Stimulated activated naive CD8-positive, alpha-beta T cell treated with anti-CD3 and anti-CD28 coated beads, Interleukin-15, Interleukin-2, amounts not matched to agents 100 ng/mL and 50 ng/mL, for 24 hours (primary cell): ENCODE measurements around the gene WSCD1.

Experiments used
- H3K27ac Mint-ChIP-seq: one replicate; pipeline ENCODE4 v1.8.0; 2021; ENCODE audit warnings: mild to moderate bottlenecking, mixed read lengths
- H3K27me3 Mint-ChIP-seq: one replicate; pipeline ENCODE4 v1.8.0; 2021; ENCODE audit warnings: mixed read lengths
- H3K36me3 Mint-ChIP-seq: one replicate; pipeline ENCODE4 v1.8.0; 2021; ENCODE audit warnings: low read depth, mixed read lengths
- H3K4me1 Mint-ChIP-seq: one replicate; pipeline ENCODE4 v1.8.0; 2021; ENCODE audit warnings: low read depth, mixed read lengths
- H3K4me3 Mint-ChIP-seq: one replicate; pipeline ENCODE4 v1.8.0; 2021; ENCODE audit warnings: mild to moderate bottlenecking, mixed read lengths
- H3K9me3 Mint-ChIP-seq: one replicate; pipeline ENCODE4 v1.8.0; 2021; ENCODE audit warnings: mixed read lengths

The WSCD1 gene

DNA sequence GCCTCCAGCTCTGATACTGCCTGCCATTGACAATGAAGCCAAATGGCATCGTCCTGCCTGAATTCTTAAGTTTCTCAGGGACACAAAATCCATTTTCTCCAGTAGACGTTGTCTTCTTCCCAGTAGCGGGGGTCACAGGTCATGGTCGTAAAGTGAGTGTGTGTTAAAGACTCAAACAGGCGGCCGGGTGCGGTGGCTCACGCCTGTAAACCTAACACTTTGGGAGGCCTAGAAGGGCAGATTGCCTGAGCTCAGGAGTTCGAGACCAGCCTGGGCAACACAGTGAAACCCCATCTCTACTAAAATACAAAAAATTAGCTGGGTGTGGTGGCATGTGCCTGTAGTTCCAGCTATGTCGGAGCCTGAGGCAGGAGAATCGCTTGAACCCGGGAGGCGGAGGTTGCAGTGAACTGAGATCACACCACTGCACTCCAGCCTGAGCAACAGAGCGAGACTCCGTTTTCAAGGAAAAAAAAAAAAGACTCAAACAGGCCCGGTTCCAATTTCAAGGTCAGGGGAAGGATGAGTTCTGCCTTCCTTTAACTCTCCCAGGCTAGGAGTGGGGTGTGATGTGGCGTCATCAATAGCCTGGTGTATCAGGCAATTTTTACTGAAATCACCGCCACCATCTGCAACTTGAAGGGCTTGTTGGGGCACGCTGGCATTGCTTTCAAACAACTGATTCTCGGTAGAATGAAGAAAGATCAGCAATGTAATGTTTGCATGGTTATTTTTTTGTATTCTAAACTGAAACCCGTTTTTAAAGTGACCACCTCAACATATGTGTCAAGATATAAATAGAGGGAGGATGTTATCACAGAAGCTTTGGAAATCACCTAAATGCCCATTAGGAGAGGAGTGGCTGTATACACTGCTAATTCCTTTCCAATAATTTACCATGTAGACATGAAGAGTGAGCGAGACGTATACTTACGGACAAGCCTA is 91.0 kb downstream of the WSCD1 start:
- H3K27ac Mint-ChIP-seq, result no peak overlapping the region
- no peak overlapping the region for H3K4me3 Mint-ChIP-seq
- no peaks in the 10 kb centered on the region for H3K4me1 Mint-ChIP-seq
- no peaks in the 10 kb centered on the region for H3K27me3 Mint-ChIP-seq
- H3K9me3 Mint-ChIP-seq, result no peaks in the 10 kb centered on the region
- H3K36me3 Mint-ChIP-seq, result no peaks in the 10 kb centered on the region

DNA sequence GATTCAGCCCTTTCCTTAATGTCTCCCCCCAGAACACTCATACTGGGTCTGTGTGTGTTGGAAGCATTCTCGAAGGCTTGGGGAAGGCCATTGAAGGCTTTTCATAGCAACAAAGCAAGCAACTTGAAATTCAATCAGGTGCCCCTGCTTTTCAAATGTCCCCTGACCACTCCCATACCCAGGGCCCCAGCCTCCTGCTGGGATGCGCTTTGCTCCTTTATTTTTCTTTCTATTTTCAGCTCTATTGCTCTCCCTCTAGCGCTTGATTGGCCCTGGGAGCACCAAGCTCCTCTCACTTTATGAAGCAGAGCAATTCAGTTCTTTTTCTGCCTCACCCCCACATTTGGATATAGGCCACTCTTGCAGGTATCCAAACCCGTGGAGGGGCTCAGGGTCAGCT is 92.0 kb downstream of the WSCD1 start:
- no peaks in the 10 kb centered on the region for H3K36me3 Mint-ChIP-seq
- H3K27ac Mint-ChIP-seq, result no peak overlapping the region
- H3K9me3 Mint-ChIP-seq, result no peaks in the 10 kb centered on the region
- H3K4me1 Mint-ChIP-seq, result no peaks in the 10 kb centered on the region
- no peak overlapping the region for H3K4me3 Mint-ChIP-seq
- H3K27me3 Mint-ChIP-seq, result no peaks in the 10 kb centered on the region

DNA sequence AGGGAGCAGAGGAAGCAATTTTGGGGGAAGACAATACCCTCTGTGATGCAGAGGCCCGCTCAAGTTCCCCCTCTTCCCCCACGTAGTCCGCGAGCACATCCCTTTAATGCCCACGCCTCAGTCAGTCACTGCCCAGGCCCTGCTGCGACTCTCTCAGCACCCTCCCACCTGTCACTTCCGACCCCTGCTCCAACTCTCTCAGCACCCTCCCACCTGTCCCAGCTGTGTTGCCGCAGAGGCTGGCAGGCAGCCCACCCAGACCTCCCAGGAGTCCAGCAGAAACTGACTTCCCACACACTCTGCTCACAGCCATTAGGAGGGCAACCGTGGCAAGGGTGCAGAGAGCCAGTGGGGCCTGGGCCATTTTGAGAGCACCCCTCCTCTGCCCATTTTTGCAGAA is 92.7 kb downstream of the WSCD1 start:
- H3K9me3 Mint-ChIP-seq, result no peaks in the 10 kb centered on the region
- H3K27ac Mint-ChIP-seq, result no peak overlapping the region
- no peaks in the 10 kb centered on the region for H3K36me3 Mint-ChIP-seq
- no peak overlapping the region for H3K4me3 Mint-ChIP-seq
- no peaks in the 10 kb centered on the region for H3K4me1 Mint-ChIP-seq
- H3K27me3 Mint-ChIP-seq, result no peaks in the 10 kb centered on the region

DNA sequence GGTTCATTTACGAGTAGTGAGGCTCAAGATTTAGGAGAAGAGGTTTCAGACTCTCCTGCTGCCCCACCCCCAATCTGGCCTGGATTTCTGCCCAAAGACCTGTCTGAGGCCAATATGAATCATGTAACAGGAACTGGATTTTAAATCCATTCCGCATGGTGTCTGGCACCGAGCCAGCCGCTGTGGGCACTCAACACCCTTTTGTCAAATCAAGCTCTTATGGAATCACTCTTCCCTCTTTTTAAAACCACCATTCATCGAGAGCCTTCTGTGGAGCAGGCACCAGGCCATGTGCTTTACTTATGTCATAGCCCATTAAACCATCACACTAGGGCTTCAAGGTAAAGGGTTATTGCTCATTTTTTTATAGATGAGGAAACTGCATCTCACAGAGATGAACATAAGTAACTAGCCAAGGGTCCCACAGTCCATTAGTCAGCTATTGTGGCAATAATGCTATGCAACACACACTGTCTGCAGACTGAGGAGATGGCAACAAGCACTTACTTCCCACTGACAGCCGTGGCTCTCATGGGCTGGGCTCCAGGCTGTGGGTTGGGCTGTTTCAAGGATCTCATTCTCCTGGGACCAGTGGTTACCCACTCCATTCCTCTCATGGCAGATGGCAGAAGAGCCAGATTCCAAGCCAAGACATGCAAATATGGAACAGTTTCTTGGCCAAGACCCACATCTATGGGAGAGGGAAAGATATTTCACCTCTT is 93.6 kb downstream of the WSCD1 start:
- H3K27me3 Mint-ChIP-seq, result no peaks in the 10 kb centered on the region
- H3K4me1 Mint-ChIP-seq, result no peaks in the 10 kb centered on the region
- no peak overlapping the region for H3K27ac Mint-ChIP-seq
- no peaks in the 10 kb centered on the region for H3K9me3 Mint-ChIP-seq
- no peak overlapping the region for H3K4me3 Mint-ChIP-seq
- no peaks in the 10 kb centered on the region for H3K36me3 Mint-ChIP-seq

DNA sequence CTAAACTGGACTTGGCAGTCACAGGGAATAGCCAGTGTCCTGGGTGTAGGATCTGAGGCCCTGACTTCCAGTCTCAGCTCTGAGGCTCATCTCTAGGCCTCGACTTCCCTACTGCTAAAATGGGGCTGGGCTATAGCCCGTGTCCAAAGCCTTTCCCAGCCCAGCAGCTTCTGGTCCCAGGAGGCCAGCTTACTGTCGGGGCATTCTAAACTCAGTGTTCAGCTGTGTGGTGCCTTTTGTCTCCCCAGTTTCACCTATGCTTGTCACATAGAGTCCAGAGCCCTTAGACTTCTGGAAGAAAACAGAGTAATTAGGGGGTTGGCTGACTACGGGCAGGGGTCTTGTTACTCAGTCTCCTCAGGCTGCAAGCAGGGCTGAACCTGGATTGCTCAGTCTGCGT is 94.8 kb downstream of the WSCD1 start:
- Mint-ChIP-seq H3K27ac (no peak overlapping the region), H3K4me1 (no peaks in the 10 kb centered on the region), H3K4me3 (no peak overlapping the region), H3K36me3 (no peaks in the 10 kb centered on the region), H3K27me3 (no peaks in the 10 kb centered on the region), H3K9me3 (no peaks in the 10 kb centered on the region)

DNA sequence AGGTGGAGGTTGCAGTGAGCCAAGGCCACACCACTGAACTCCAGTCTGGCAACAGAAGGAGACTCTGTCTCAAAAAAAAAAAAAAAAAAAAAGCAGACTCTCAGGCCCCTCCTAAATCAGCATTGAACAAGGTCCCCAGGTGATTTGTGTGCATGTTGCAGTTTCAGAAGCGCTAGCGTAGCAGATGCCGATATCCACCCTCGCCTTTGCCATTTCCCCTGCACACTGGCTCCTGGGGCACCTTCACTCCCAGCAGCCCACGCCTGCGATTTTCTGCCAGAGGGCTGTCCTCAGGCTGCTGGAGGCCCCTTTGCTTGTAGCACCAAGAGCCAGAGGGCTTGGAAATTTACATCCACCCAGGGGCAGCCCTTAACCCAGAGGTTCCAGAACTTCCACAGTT is 95.6 kb downstream of the WSCD1 start:
- Mint-ChIP-seq H3K4me1 (no peaks in the 10 kb centered on the region), H3K27me3 (no peaks in the 10 kb centered on the region), H3K9me3 (no peaks in the 10 kb centered on the region), H3K36me3 (no peaks in the 10 kb centered on the region), H3K4me3 (no peak overlapping the region), H3K27ac (no peak overlapping the region)

DNA sequence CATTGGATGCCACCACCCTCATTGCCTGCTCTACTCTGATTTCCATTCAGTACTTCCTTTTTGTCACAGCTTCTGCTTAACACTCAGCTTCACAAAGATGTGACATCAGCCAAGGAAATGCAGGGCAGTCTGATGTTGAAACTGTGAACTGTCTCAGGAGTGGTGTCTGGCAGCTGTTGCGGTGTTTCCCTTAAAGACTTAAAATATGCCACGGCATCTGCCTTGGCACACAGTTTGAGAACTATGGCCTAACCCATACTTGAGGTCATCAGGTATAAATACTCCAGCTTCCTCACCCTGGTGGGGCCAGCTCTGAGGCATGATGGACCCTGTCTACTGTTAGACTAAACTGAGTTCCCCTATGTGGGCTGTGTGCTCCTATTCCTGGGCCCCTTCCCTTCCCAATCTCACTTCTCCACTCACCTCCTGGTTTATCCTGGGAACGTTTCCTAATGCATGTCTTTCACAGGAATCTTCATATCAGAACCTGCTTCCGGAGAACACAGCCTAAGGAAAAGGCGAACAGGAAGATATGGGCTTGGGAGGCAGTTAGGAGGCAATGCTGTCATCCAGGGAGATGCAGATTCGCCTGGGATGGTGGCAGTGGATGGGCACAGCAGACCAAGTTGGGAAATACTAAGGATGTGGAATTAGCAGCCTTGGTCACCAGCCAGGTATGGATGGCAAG is 96.5 kb downstream of the WSCD1 start:
- H3K4me3 Mint-ChIP-seq, result no peak overlapping the region
- peaks cover 6% of the 10 kb centered on the region for H3K9me3 Mint-ChIP-seq
- H3K27me3 Mint-ChIP-seq, result peaks cover 7% of the 10 kb centered on the region
- H3K27ac Mint-ChIP-seq, result no peak overlapping the region
- no peaks in the 10 kb centered on the region for H3K4me1 Mint-ChIP-seq
- no peaks in the 10 kb centered on the region for H3K36me3 Mint-ChIP-seq

DNA sequence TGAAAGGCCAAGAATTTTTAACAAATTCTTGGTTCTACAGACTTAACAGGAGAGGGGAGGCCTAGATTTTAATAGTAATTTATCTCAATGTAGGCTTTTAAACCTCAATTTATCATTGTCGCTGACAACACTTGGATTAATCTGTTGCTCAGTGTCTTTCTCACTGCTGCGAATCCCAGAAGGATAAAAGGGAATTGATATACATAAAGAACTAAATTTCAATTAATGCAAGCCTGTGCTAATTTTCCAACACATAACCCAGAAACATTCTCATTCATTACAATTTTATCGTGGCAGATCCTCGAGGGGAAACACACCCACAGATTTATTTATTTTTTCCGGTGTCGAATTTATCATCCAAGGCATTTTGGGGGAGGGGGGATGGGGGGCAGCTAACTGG is 98.1 kb downstream of the WSCD1 start:
- Mint-ChIP-seq H3K4me3 (no peak overlapping the region), H3K27me3 (peaks cover 19% of the 10 kb centered on the region), H3K9me3 (peaks cover 6% of the 10 kb centered on the region), H3K4me1 (no peaks in the 10 kb centered on the region), H3K27ac (no peak overlapping the region), H3K36me3 (no peaks in the 10 kb centered on the region)

DNA sequence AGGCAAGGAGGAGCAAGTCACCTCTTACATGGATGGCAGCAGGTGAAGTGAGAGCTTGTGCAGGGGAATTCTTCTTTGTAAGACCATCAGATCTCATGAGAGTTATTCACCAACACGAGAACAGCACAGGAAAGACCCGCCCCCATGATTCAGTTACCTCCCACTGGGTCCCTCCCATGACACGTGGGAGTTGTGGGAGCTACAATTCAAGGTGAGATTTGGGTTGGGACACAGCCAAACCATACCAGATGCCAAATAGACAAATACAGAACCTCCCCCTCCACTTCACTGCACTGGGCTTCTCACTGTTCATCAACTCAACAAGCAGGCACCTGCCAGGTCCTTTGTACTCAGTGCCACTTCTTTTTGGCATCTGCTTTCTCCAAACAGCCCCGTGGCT is 100.2 kb downstream of the WSCD1 start:
- Mint-ChIP-seq H3K27me3 (peaks cover 19% of the 10 kb centered on the region), H3K36me3 (no peaks in the 10 kb centered on the region), H3K9me3 (peaks cover 6% of the 10 kb centered on the region), H3K4me3 (no peak overlapping the region), H3K4me1 (no peaks in the 10 kb centered on the region), H3K27ac (no peak overlapping the region)

DNA sequence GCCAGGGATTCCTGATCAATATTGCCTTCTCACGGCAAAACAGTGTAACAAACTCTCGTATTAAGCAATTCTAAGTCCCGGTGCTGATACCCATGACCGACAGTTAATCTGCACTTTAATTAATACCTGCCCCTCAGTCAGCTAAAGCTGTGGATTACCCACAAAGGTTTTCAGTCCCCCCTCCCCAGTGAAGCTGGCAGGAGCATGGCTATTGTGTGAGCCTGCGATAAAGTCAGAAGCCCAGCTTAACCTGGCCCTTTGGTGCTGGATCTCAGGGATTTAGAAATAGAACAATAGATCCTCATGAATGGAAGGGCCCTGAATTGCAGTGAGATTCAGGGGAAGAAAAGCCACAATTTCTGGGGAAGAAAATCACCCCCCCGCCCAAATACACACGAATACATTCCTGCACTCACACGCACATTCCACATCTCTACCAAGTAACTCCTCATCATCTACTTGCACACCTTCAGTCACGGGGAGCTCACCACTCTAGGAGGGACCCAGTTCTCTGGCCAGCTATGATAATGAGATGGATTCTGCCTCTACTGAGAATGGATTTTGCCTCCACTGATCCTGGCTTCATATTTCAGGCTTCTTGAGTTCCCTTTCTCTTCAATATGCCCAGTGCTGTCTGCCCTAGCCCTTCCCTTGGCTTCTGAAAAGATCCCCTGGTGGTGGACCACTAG is 102.6 kb downstream of the WSCD1 start:
- no peak overlapping the region for H3K4me3 Mint-ChIP-seq
- no peak overlapping the region for H3K27ac Mint-ChIP-seq
- H3K36me3 Mint-ChIP-seq, result no peaks in the 10 kb centered on the region
- H3K9me3 Mint-ChIP-seq, result peaks cover 6% of the 10 kb centered on the region
- peaks cover 19% of the 10 kb centered on the region for H3K27me3 Mint-ChIP-seq
- no peaks in the 10 kb centered on the region for H3K4me1 Mint-ChIP-seq

DNA sequence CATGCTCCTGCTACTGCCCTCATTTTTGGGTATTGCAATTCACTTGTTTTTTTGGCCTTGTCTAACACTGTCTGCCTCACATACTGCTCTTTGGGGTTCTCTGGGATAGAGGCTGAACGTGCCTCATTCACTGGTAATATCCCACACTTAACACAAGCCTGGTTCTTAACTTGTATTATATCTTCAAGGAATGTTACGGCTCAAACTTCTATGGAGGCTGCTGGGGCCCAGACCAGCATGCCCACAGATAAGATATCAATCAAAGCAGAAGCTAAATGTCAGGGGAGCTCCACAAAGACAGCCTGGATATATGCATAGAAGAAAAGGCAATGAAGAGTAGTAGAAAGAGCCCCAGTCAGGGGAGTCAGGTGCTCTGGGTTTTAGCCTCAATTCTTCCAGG is 103.5 kb downstream of the WSCD1 start:
- Mint-ChIP-seq H3K27me3 (peaks cover 19% of the 10 kb centered on the region), H3K27ac (no peak overlapping the region), H3K36me3 (no peaks in the 10 kb centered on the region), H3K4me3 (no peak overlapping the region), H3K4me1 (no peaks in the 10 kb centered on the region), H3K9me3 (peaks cover 6% of the 10 kb centered on the region)
